ENCODE results near the gene CAPN2. TPM values are rescaled to one million over a fixed set of nuclear protein-coding genes. Genes with fewer than 3 reads are reported as not detected.

Gene CAPN2
- total RNA-seq, 4 donors from 2014 or later = 96.5 to 170 (median 117) TPM

GRCh38 chr1:223667484-223668182, 44.7 kb upstream of the CAPN2 start:
- no peaks in the 10 kb centered on the region for H3K36me3 ChIP-seq

GRCh38 chr1:223669003-223669795, 43.1 kb upstream of the CAPN2 start:
- DNase-seq = no peak
- no peaks in the 10 kb centered on the region for H3K27me3 ChIP-seq
- no peaks in the 10 kb centered on the region for H3K4me1 ChIP-seq
- H3K4me3 ChIP-seq = no peak overlapping the region
- H3K36me3 ChIP-seq = no peaks in the 10 kb centered on the region
- intact Hi-C loops (cut with DNase I; ENCODE audit: low total_unique reads) = no loop called here
- no peak overlapping the region for H3K27ac ChIP-seq
- no peaks in the 10 kb centered on the region for H3K9me3 ChIP-seq
- no peak for TF ChIP-seq POLR2A (IDR thresholded peaks at IDR 0.05)
- TF ChIP-seq CTCF (IDR thresholded peaks at IDR 0.05) = no peak

More at GRCh38 chr1:223667484-223668182, 44.7 kb upstream of the CAPN2 start:
- no peak overlapping the region for H3K27ac ChIP-seq
- no peaks in the 10 kb centered on the region for H3K9me3 ChIP-seq
- no peak overlapping the region for H3K4me3 ChIP-seq
- no peak for DNase-seq
- no peaks in the 10 kb centered on the region for H3K4me1 ChIP-seq
- intact Hi-C loops (cut with DNase I; ENCODE audit: low total_unique reads) = no loop called here
- no peak for TF ChIP-seq POLR2A (IDR thresholded peaks at IDR 0.05)
- TF ChIP-seq CTCF (IDR thresholded peaks at IDR 0.05) = no peak
- no peaks in the 10 kb centered on the region for H3K27me3 ChIP-seq

DNA sequence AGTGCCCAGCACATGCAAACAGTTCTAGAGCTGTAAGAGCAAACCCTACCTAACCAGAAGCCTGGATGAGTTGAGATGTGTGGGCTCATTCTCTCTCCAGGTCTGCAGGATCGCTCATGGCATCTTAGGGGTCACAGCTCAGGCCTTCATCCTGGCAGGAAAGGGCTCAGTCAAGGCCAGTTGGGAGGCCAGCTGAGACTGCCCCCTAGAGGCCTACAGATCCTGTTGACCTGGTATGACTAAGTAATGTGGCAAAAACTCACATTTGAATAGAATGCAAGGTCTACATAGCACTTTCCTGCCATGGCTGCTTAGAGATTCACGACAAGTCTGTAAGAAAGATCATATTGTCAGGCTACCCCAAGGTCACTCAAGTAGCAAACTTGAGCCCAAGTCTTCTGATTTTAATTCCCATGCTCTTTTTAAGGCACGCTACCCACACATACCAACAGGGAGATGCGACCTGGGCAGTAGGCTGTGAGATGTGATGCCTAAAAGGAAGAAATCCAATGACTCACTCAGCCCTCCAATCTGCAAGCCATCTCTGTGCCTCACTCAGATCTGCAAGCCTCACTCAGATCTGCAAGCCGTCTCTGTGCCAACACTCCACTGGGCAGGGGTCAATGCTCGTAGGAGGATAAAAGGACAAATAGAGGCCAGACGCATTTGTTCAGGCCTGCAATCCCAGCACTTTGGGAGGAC, 41.7 kb upstream of the CAPN2 start:
- intact Hi-C loops (cut with DNase I; ENCODE audit: low total_unique reads) = no loop called here
- H3K27me3 ChIP-seq = no peaks in the 10 kb centered on the region
- no peaks in the 10 kb centered on the region for H3K9me3 ChIP-seq
- no peak for DNase-seq
- TF ChIP-seq POLR2A (IDR thresholded peaks at IDR 0.05) (no peak), CTCF (IDR thresholded peaks at IDR 0.05) (no peak)
- no peaks in the 10 kb centered on the region for H3K4me1 ChIP-seq
- H3K27ac ChIP-seq = no peak overlapping the region
- H3K36me3 ChIP-seq = no peaks in the 10 kb centered on the region
- H3K4me3 ChIP-seq = no peak overlapping the region

GRCh38 chr1:223674119-223674890, 38.0 kb upstream of the CAPN2 start:
- H3K9me3 ChIP-seq = no peaks in the 10 kb centered on the region
- H3K4me1 ChIP-seq = no peaks in the 10 kb centered on the region
- no peaks in the 10 kb centered on the region for H3K27me3 ChIP-seq
- no peaks in the 10 kb centered on the region for H3K36me3 ChIP-seq
- H3K27ac ChIP-seq = no peak overlapping the region
- TF ChIP-seq POLR2A (IDR thresholded peaks at IDR 0.05) (no peak), CTCF (IDR thresholded peaks at IDR 0.05) (no peak)
- intact Hi-C loops (cut with DNase I; ENCODE audit: low total_unique reads) = no loop called here
- no peak overlapping the region for H3K4me3 ChIP-seq
- DNase-seq = no peak
